ENCODE results near the gene STH. TPM values are rescaled to one million over a fixed set of nuclear protein-coding genes. Genes with fewer than 3 reads are reported as not detected.

Gene STH
- total and polyA plus RNA-seq, 2 donors from 2014 or later, result not detected

DNA sequence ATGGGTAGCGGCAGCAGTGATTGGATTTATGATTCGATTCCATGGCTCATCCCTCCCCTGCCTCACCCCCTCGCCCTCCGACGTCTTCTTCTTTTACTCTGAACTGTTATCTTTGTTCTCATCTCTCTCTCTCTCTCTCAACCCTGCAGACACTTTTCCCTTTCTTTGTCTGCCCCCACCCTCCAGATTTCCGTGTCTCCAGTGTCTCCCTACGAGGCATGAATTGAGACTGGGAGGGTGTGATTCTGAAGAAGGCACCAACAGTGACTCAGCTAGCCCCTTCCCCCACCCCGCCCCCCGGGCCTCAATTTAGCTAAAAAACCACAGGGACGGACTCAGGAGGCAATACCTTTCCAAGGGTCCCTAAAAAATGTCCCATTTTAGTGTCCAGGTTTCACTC is 47.6 kb upstream of the STH start:
- Histone ChIP-seq H3K36me3 (ENCODE audit: control insufficient read depth in 2 of 3, insufficient read depth in 3 of 3, low read length in 3 of 3) (no peaks in the 10 kb centered on the region), H3K27ac (ENCODE audit: low read depth in 2 of 2, low read length in 2 of 2) (no peak overlapping the region), H3K4me3 (ENCODE audit: low read length in 3 of 3) (no peak overlapping the region), H3K27me3 (ENCODE audit: control insufficient read depth, insufficient read depth, low read length) (peaks cover 4% of the 10 kb centered on the region), H3K9me3 (ENCODE audit: control insufficient read depth in 2 of 3, insufficient read depth in 1 of 3, low read length in 3 of 3) (no peaks in the 10 kb centered on the region), H3K4me1 (ENCODE audit: control insufficient read depth in 2 of 3, insufficient read depth in 2 of 3, low read depth in 1 of 3, low read length in 3 of 3) (peaks cover 0 to 7% (median 5%) of the 10 kb centered on the region in 3 donors), H3K9ac (ENCODE audit: low read length in 3 of 3) (no peak overlapping the region)
- intact Hi-C loops (cut with DNase I), result no loop called here
- TF ChIP-seq, protein P1, sequence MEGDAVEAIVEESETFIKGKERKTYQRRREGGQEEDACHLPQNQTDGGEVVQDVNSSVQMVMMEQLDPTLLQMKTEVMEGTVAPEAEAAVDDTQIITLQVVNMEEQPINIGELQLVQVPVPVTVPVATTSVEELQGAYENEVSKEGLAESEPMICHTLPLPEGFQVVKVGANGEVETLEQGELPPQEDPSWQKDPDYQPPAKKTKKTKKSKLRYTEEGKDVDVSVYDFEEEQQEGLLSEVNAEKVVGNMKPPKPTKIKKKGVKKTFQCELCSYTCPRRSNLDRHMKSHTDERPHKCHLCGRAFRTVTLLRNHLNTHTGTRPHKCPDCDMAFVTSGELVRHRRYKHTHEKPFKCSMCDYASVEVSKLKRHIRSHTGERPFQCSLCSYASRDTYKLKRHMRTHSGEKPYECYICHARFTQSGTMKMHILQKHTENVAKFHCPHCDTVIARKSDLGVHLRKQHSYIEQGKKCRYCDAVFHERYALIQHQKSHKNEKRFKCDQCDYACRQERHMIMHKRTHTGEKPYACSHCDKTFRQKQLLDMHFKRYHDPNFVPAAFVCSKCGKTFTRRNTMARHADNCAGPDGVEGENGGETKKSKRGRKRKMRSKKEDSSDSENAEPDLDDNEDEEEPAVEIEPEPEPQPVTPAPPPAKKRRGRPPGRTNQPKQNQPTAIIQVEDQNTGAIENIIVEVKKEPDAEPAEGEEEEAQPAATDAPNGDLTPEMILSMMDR (IDR thresholded peaks at IDR 0.05; ENCODE audit: borderline replicate concordance, extremely low read depth, insufficient read depth), result no peak
- no peak for DNase-seq
- FAIRE-seq, result no peak

DNA sequence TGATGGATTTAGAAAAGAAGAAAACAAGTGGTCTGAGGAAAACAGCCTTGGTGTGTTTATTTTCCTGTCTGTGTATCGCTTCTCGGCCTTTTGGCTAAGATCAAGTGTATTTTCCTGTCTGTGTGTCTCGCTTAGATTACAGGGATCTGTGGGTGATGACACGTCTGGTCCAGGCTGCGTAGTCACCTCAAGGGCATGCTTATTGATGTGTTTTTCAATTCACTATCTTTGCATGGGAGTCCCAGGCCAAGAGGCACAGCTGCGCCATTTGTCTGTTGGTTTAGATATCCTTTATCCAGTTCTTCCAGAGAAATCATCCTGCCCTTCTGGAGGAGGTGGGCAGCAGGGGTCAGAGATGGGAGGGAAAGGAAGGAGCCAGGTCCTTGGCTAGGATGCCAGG is 47.1 kb upstream of the STH start:
- H3K36me3 ChIP-seq (ENCODE audit: control insufficient read depth in 2 of 3, insufficient read depth in 3 of 3, low read length in 3 of 3), result no peaks in the 10 kb centered on the region
- no peak overlapping the region for H3K4me3 ChIP-seq (ENCODE audit: low read length in 3 of 3)
- H3K4me1 ChIP-seq (ENCODE audit: control insufficient read depth in 2 of 3, insufficient read depth in 2 of 3, low read depth in 1 of 3, low read length in 3 of 3), result peaks cover 0 to 7% (median 5%) of the 10 kb centered on the region in 3 donors
- TF ChIP-seq, protein P1 (IDR thresholded peaks at IDR 0.05; ENCODE audit: borderline replicate concordance, extremely low read depth, insufficient read depth), result no peak
- H3K27me3 ChIP-seq (ENCODE audit: control insufficient read depth, insufficient read depth, low read length), result peaks cover 4% of the 10 kb centered on the region
- DNase-seq, result no peak
- H3K9me3 ChIP-seq (ENCODE audit: control insufficient read depth in 2 of 3, insufficient read depth in 1 of 3, low read length in 3 of 3), result no peaks in the 10 kb centered on the region
- intact Hi-C loops (cut with DNase I), result no loop called here
- no peak overlapping the region for H3K27ac ChIP-seq (ENCODE audit: low read depth in 2 of 2, low read length in 2 of 2)
- no peak overlapping the region for H3K9ac ChIP-seq (ENCODE audit: low read length in 3 of 3)
- FAIRE-seq, result no peak

DNA sequence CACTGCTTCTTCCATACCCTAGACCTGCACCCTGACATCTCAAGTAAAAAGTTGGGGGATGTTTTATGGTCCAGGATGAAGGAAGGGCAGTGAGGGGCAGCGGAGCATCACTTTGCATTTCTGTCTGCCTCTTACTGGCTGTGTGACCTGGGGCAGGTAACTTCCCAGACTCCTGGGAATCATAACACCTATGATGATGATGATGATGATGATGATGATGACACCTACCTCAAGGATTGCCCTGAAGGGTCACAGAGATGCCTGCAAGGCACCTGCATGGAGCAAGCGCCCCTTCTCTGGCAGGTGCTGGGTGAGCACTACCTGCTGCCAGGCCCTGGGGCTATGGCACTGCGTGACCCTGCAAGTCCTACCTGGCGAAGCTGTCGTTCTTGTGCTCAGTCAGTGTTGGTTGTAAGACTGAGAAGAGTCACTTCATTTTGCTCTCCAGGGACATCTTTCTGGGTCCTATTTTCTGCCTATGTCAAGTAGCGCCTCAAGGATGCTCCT is 46.2 kb upstream of the STH start:
- intact Hi-C loops (cut with DNase I), result no loop called here
- Histone ChIP-seq H3K9ac (ENCODE audit: low read length in 3 of 3) (no peak overlapping the region), H3K4me3 (ENCODE audit: low read length in 3 of 3) (no peak overlapping the region), H3K27me3 (ENCODE audit: control insufficient read depth, insufficient read depth, low read length) (peaks cover 4% of the 10 kb centered on the region), H3K36me3 (ENCODE audit: control insufficient read depth in 2 of 3, insufficient read depth in 3 of 3, low read length in 3 of 3) (no peaks in the 10 kb centered on the region), H3K4me1 (ENCODE audit: control insufficient read depth in 2 of 3, insufficient read depth in 2 of 3, low read depth in 1 of 3, low read length in 3 of 3) (peaks cover 0 to 7% (median 5%) of the 10 kb centered on the region in 3 donors), H3K27ac (ENCODE audit: low read depth in 2 of 2, low read length in 2 of 2) (no peak overlapping the region), H3K9me3 (ENCODE audit: control insufficient read depth in 2 of 3, insufficient read depth in 1 of 3, low read length in 3 of 3) (no peaks in the 10 kb centered on the region)
- DNase-seq (no peak), FAIRE-seq (no peak)
- TF ChIP-seq, protein P1 (IDR thresholded peaks at IDR 0.05; ENCODE audit: borderline replicate concordance, extremely low read depth, insufficient read depth), result no peak

DNA sequence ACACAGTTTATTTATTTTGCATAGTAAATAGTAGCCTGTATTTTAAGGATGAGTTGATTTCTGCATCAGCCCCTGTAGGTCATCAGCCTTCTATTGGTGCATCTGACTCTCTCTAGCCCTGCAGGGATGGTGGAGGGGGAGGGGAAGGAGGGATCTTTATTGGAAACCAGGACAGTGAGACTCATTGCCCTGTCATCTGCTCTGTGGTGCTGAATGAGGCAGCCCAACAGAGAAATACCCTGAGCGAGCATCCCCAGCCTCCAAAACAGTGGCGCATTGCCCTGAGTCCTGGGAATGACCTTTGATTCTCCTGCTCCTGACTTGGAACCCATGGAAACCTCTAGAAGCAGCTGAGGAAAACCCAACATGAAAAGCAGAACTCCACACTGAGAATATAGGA is 45.5 kb upstream of the STH start:
- FAIRE-seq, result no peak
- H3K36me3 ChIP-seq (ENCODE audit: control insufficient read depth in 2 of 3, insufficient read depth in 3 of 3, low read length in 3 of 3), result no peaks in the 10 kb centered on the region
- peaks cover 4% of the 10 kb centered on the region for H3K27me3 ChIP-seq (ENCODE audit: control insufficient read depth, insufficient read depth, low read length)
- no peak for DNase-seq
- TF ChIP-seq, protein P1 (IDR thresholded peaks at IDR 0.05; ENCODE audit: borderline replicate concordance, extremely low read depth, insufficient read depth), result no peak
- intact Hi-C loops (cut with DNase I), result no loop called here
- H3K27ac ChIP-seq (ENCODE audit: low read depth in 2 of 2, low read length in 2 of 2), result no peak overlapping the region
- H3K4me1 ChIP-seq (ENCODE audit: control insufficient read depth in 2 of 3, insufficient read depth in 2 of 3, low read depth in 1 of 3, low read length in 3 of 3), result peaks cover 0 to 5% (median 2%) of the 10 kb centered on the region in 3 donors
- no peaks in the 10 kb centered on the region for H3K9me3 ChIP-seq (ENCODE audit: control insufficient read depth in 2 of 3, insufficient read depth in 1 of 3, low read length in 3 of 3)
- no peak overlapping the region for H3K4me3 ChIP-seq (ENCODE audit: low read length in 3 of 3)
- no peak overlapping the region for H3K9ac ChIP-seq (ENCODE audit: low read length in 3 of 3)
